WTC11 (cell line): Measurements from ENCODE around the gene IL10RA. TPM values are rescaled to one million over a fixed set of nuclear protein-coding genes. Genes with fewer than 3 reads are reported as not detected.

Experiments used
- ATAC-seq: fragments of 200-7000 bp; cut with Tn5 transposase; 2 replicates; pipeline ENCODE4 v1.10.0; 2021; ENCODE audit warnings: mild to moderate bottlenecking, moderate library complexity
- CTCF ChIA-PET: fragments of 300-600 bp; sonication (Branson Sonifier 250); formaldehyde crosslinking; loops from one replicate; lab custom pipeline; 2021; ENCODE audit warnings: antibody characterized with exemption; lab: Charles Lee
- POLR2A ChIA-PET: fragments of 350-600 bp; sonication (Branson Sonifier 250); formaldehyde crosslinking; loops from one replicate; lab custom pipeline; 2021; ENCODE audit warnings: antibody characterized with exemption; lab: Charles Lee
- DNase-seq: peaks from one replicate; pipeline ENCODE4 v3.0.0; 2021; ENCODE audit warnings: low spot score
- H3K27ac Mint-ChIP-seq: 2 replicates; pipeline ENCODE4 v1.8.0; 2021; ENCODE audit warnings: mixed read lengths
- H3K27me3 Mint-ChIP-seq: 2 replicates; pipeline ENCODE4 v1.8.0; 2021; ENCODE audit warnings: low read depth, mild to moderate bottlenecking, moderate library complexity, mixed read lengths
- H3K36me3 Mint-ChIP-seq: 2 replicates; pipeline ENCODE4 v1.8.0; 2021; ENCODE audit warnings: mixed read lengths
- H3K4me1 Mint-ChIP-seq: 2 replicates; pipeline ENCODE4 v1.8.0; 2022; ENCODE audit warnings: mixed read lengths
- H3K4me3 Mint-ChIP-seq: 2 replicates; pipeline ENCODE4 v1.8.0; 2021; ENCODE audit warnings: mild to moderate bottlenecking, moderate library complexity, mixed read lengths
- H3K9me3 Mint-ChIP-seq: 2 replicates; pipeline ENCODE4 v1.8.0; 2021; ENCODE audit warnings: mixed read lengths
- CBFB ChIP-seq: sonication (generic); formaldehyde crosslinking; IDR thresholded peaks from 2 replicates; pipeline ENCODE4 v1.8.1; 2022; ENCODE audit warnings: mild to moderate bottlenecking, low read depth, missing genetic modification reagents
- EMX1 ChIP-seq: fragments of 250-450 bp; sonication (Bioruptor Pico); IDR thresholded peaks from 2 replicates; pipeline ENCODE4 v1.8.0; 2021; ENCODE audit warnings: mild to moderate bottlenecking
- IRF2 ChIP-seq: sonication (generic); formaldehyde crosslinking; IDR thresholded peaks from 2 replicates; pipeline ENCODE4 v1.8.0; 2022; ENCODE audit warnings: low read depth, missing genetic modification reagents, borderline replicate concordance
- JAZF1 ChIP-seq: fragments of 250-450 bp; sonication (Bioruptor Pico); IDR thresholded peaks from 2 replicates; pipeline ENCODE4 v1.9.0; 2021; ENCODE audit warnings: moderate library complexity, mild to moderate bottlenecking, inconsistent platforms
- JUN ChIP-seq: sonication (generic); formaldehyde crosslinking; IDR thresholded peaks from 2 replicates; pipeline ENCODE4 v1.8.0; 2023; ENCODE audit warnings: mild to moderate bottlenecking, missing genetic modification reagents
- NR2C2 ChIP-seq: sonication (generic); formaldehyde crosslinking; IDR thresholded peaks from 2 replicates; pipeline ENCODE4 v1.8.0; 2022; ENCODE audit warnings: mild to moderate bottlenecking, missing genetic modification reagents
- SOX15 ChIP-seq: fragments of 250-450 bp; sonication (Bioruptor Pico); IDR thresholded peaks from 2 replicates; pipeline ENCODE4 v1.9.0; 2021; ENCODE audit warnings: mild to moderate bottlenecking
- SP1 ChIP-seq: sonication (generic); formaldehyde crosslinking; conservative IDR thresholded peaks from 2 replicates; pipeline ENCODE4 v1.8.1; 2022; ENCODE audit warnings: missing genetic modification reagents
- TP53 ChIP-seq: sonication (generic); formaldehyde crosslinking; IDR thresholded peaks from 2 replicates; pipeline ENCODE4 v1.8.1; 2023; ENCODE audit warnings: mild to moderate bottlenecking, missing genetic modification reagents
- ZNF121 ChIP-seq: sonication (generic); formaldehyde crosslinking; IDR thresholded peaks from 2 replicates; pipeline ENCODE4 v1.8.0; 2023; ENCODE audit warnings: missing genetic modification reagents
- ZNF138 ChIP-seq: sonication (generic); formaldehyde crosslinking; conservative IDR thresholded peaks from 2 replicates; pipeline ENCODE4 v1.8.1; 2022; ENCODE audit warnings: mild to moderate bottlenecking, moderate library complexity, missing genetic modification reagents
- ZNF219 ChIP-seq: sonication (generic); formaldehyde crosslinking; IDR thresholded peaks from 2 replicates; pipeline ENCODE4 v1.8.0; 2023; ENCODE audit warnings: missing genetic modification reagents, mild to moderate bottlenecking, borderline replicate concordance
- ZNF232 ChIP-seq: sonication (generic); formaldehyde crosslinking; IDR thresholded peaks from 2 replicates; pipeline ENCODE4 v1.8.0; 2022; ENCODE audit warnings: mild to moderate bottlenecking, missing genetic modification reagents
- ZNF317 ChIP-seq: sonication (generic); formaldehyde crosslinking; IDR thresholded peaks from 2 replicates; pipeline ENCODE4 v1.8.1; 2023; ENCODE audit warnings: low read depth, mild to moderate bottlenecking, moderate library complexity, missing genetic modification reagents, borderline replicate concordance
- ZNF396 ChIP-seq: fragments of 250-450 bp; sonication (Bioruptor Pico); IDR thresholded peaks from 2 replicates; pipeline ENCODE4 v1.8.0; 2021; ENCODE audit warnings: mild to moderate bottlenecking, moderate library complexity, borderline replicate concordance
- total RNA-seq: library from RNA; stranded (reverse); gene quantifications from 3 replicates; pipeline ENCODE4 v1.2.3, GENCODE V29; 2021
- TF ChIP-seq, protein P1 (sequence below): sonication (generic); formaldehyde crosslinking; conservative IDR thresholded peaks from 2 replicates; pipeline ENCODE4 v1.8.1; 2023; ENCODE audit warnings: mild to moderate bottlenecking, low read depth, missing genetic modification reagents, moderate library complexity
- TF ChIP-seq, protein P2 (sequence below): sonication (generic); formaldehyde crosslinking; IDR thresholded peaks from 2 replicates; pipeline ENCODE4 v1.8.1; 2023; ENCODE audit warnings: mild to moderate bottlenecking, missing genetic modification reagents

IL10RA gene
- total RNA-seq, 1 experiment from 2014 or later: 0.74 TPM

DNA sequence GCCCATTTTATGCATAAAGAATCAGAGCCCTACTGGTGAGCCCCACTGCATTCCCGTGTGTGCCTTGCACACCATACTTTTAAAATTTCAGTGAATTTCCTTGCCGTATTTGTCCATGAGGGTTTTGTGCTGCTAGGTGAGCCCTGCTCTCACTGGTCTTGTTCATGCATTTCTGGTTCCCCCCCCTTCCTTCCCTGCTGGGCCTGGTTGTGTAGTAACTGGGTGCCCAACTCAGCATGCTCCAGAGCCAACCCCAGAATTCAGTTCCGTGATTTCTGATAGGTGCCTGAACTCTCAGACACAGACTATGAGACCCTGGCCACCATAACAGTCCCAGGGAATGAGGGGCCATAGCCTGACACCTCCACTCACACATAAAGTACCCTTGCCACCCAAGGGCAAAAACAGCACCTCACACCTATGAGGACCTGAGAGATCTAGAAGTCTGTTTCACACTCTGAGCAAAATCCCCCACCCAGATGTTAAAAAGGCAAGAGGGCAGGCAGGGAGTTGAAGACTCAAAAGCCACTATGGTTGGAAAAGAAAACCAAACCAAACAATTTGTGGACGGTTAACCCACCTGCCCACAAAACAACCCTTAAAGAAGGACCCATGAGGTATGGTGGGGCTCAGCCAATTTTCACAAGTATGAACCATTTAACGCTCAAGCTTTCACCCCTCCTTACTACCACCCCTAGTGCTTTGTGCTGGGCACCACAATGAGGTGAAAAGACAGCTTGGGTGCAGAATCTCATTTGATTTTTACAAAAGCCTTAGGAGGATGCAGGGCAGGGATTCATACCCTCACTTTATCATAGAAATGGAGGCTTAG lies 16.8 kb upstream of the IL10RA start:
- Mint-ChIP-seq H3K9me3 (no peaks in the 10 kb centered on the region), H3K36me3 (no peaks in the 10 kb centered on the region), H3K27me3 (no peaks in the 10 kb centered on the region; the same call in 1 of the 2 replicates), H3K4me3 (no peak overlapping the region), H3K27ac (no peak overlapping the region), H3K4me1 (no peaks in the 10 kb centered on the region)
- no peak for ATAC-seq
- POLR2A ChIA-PET: no interaction called here
- TF ChIP-seq, protein P1, sequence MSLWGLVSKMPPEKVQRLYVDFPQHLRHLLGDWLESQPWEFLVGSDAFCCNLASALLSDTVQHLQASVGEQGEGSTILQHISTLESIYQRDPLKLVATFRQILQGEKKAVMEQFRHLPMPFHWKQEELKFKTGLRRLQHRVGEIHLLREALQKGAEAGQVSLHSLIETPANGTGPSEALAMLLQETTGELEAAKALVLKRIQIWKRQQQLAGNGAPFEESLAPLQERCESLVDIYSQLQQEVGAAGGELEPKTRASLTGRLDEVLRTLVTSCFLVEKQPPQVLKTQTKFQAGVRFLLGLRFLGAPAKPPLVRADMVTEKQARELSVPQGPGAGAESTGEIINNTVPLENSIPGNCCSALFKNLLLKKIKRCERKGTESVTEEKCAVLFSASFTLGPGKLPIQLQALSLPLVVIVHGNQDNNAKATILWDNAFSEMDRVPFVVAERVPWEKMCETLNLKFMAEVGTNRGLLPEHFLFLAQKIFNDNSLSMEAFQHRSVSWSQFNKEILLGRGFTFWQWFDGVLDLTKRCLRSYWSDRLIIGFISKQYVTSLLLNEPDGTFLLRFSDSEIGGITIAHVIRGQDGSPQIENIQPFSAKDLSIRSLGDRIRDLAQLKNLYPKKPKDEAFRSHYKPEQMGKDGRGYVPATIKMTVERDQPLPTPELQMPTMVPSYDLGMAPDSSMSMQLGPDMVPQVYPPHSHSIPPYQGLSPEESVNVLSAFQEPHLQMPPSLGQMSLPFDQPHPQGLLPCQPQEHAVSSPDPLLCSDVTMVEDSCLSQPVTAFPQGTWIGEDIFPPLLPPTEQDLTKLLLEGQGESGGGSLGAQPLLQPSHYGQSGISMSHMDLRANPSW (CRISPR knock-in tag): no peak
- no peak for TF ChIP-seq ZNF317 (CRISPR knock-in tag)
- TF ChIP-seq ZNF138 (CRISPR knock-in tag): no peak
- no peak for TF ChIP-seq NR2C2 (CRISPR knock-in tag)
- no peak for TF ChIP-seq CBFB (CRISPR knock-in tag)
- TF ChIP-seq TP53 (CRISPR knock-in tag): no peak
- TF ChIP-seq IRF2: no peak
- TF ChIP-seq, protein P2, sequence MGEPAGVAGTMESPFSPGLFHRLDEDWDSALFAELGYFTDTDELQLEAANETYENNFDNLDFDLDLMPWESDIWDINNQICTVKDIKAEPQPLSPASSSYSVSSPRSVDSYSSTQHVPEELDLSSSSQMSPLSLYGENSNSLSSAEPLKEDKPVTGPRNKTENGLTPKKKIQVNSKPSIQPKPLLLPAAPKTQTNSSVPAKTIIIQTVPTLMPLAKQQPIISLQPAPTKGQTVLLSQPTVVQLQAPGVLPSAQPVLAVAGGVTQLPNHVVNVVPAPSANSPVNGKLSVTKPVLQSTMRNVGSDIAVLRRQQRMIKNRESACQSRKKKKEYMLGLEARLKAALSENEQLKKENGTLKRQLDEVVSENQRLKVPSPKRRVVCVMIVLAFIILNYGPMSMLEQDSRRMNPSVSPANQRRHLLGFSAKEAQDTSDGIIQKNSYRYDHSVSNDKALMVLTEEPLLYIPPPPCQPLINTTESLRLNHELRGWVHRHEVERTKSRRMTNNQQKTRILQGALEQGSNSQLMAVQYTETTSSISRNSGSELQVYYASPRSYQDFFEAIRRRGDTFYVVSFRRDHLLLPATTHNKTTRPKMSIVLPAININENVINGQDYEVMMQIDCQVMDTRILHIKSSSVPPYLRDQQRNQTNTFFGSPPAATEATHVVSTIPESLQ (CRISPR knock-in tag): no peak
- no peak for TF ChIP-seq JUN (CRISPR knock-in tag)
- CTCF ChIA-PET: no interaction called here
- DNase-seq: no peak

DNA sequence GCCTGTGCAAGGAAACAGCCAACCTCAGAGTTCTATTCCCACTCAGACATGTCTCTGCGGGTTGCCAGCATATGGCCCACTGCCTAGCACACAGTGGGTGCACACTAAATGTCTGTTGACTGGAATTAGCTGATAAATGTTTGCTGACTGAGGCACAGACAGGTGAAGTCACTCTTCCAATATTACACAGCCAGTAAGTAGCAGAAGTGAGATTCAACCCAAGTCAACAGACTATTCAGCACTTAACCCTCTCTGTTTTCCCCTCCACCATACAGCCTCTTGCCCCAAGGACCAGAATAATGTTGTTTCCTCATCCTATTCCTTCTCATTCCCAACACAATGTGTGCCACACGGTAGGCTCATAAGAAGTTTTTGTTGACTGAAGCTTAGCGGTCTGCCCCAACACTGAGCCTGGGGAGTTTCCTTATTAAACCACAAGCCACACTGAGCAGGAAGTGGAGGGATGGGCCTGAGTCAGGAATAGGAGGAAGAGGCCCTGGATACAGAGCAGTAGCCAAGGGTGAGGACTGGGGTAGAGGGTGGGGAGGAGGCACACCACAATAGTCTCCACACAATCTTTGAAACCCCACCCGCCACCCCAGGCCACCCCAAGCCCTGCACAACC lies 15.7 kb upstream of the IL10RA start:
- H3K27me3 Mint-ChIP-seq: no peaks in the 10 kb centered on the region; the same call in 1 of the 2 replicates
- H3K4me1 Mint-ChIP-seq: no peaks in the 10 kb centered on the region
- TF ChIP-seq ZNF396 (CRISPR knock-in tag) (no peak), ZNF232 (CRISPR knock-in tag) (no peak), ZNF219 (CRISPR knock-in tag) (no peak), SP1 (CRISPR knock-in tag) (no peak), TP53 (CRISPR knock-in tag) (no peak), ZNF317 (CRISPR knock-in tag) (no peak), EMX1 (CRISPR knock-in tag) (no peak), ZNF121 (CRISPR knock-in tag) (no peak), NR2C2 (CRISPR knock-in tag) (no peak), CBFB (CRISPR knock-in tag) (no peak), JAZF1 (no peak), SOX15 (no peak)
- TF ChIP-seq, protein P2 (CRISPR knock-in tag): no peak
- DNase-seq (no peak), ATAC-seq (no peak)
- H3K36me3 Mint-ChIP-seq: no peaks in the 10 kb centered on the region
- CTCF ChIA-PET: interaction anchor here (2.2 kb wide), 1 partner anchor 83 kb away, joined by 6 read pairs; no protein-coding TSS in a partner anchor
- POLR2A ChIA-PET: no interaction called here
- H3K9me3 Mint-ChIP-seq: no peaks in the 10 kb centered on the region
- no peak overlapping the region for H3K27ac Mint-ChIP-seq
- H3K4me3 Mint-ChIP-seq: no peak overlapping the region
